Large intestine (tissue), 3 donors: ENCODE data around the gene IRS1. TPM values are rescaled to one million over a fixed set of nuclear protein-coding genes. Genes with fewer than 3 reads are reported as not detected.
A peak's percentile ranks its signal among the peaks of the same experiment; 100 is the strongest.

ENCODE experiments used
- DNase-seq, 2 donors: peaks; one replicate each; pipeline versions ENCODE4 v3.0.0 to v3.0.0-alpha.2; 2013
- H3K27ac ChIP-seq: one replicate; pipeline ENCODE4 v1.5.1; 2013; ENCODE audit warnings: low read length
- H3K27me3 ChIP-seq: 2 replicates; pipeline ENCODE4 v1.6.1; 2013; ENCODE audit warnings: low read length; ENCODE audit not compliant: control insufficient read depth, insufficient read depth
- H3K36me3 ChIP-seq: 2 replicates; pipeline ENCODE4 v1.6.1; 2013; ENCODE audit warnings: low read length; ENCODE audit not compliant: control insufficient read depth, insufficient read depth
- H3K4me1 ChIP-seq: one replicate; pipeline ENCODE4 v1.6.1; 2013; ENCODE audit warnings: low read length; ENCODE audit not compliant: control insufficient read depth, insufficient read depth
- H3K4me3 ChIP-seq: one replicate; pipeline ENCODE4 v1.5.1; 2013; ENCODE audit warnings: low read length
- H3K9me3 ChIP-seq: one replicate; pipeline ENCODE4 v1.6.1; 2013; ENCODE audit warnings: mild to moderate bottlenecking, low read depth, low read length, moderate library complexity; ENCODE audit not compliant: control insufficient read depth
- WGBS: methylation state at CpG from one replicate; pipeline ENCODE4 v1.1.5; 2013; ENCODE audit warnings: low lambda C conversion rate; ENCODE audit not compliant: insufficient coverage; 5-methylcytosine and 5-hydroxymethylcytosine counted together
- polyA plus RNA-seq: library from polyadenylated mRNA; unstranded; fragments of 120-200 nt; gene quantifications from one replicate; pipeline ENCODE4 v1.2.1, GENCODE V29; 2013

The IRS1 gene
- polyA plus RNA-seq, 1 donor: 23.1 TPM

DNA sequence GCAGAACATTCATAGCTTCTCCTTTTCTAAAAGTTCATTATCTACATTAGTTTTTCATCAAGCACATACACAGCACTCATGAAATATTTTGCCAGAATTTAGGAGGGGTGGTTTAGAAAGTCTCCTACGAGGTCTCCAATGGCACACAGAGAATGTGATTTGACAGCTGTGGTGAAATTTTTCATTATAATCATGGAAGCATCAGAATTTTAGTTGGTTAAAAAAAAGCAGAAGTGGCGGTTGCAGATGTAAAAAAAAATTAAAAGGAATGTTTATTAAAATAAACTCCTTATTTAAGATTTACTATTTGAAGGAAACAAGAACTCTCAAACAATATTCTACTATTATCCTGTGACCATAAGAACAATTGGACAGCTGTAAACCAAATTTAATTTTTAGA is 25.4 kb upstream of the IRS1 start:
- Histone ChIP-seq H3K27me3 (no peaks in the 10 kb centered on the region), H3K36me3 (no peaks in the 10 kb centered on the region), H3K4me3 (no peak overlapping the region), H3K27ac (no peak overlapping the region), H3K4me1 (no peaks in the 10 kb centered on the region), H3K9me3 (no peaks in the 10 kb centered on the region)
- 90% methylated on average over 2 of the region's 2 CpGs for WGBS
- no peak for DNase-seq

DNA sequence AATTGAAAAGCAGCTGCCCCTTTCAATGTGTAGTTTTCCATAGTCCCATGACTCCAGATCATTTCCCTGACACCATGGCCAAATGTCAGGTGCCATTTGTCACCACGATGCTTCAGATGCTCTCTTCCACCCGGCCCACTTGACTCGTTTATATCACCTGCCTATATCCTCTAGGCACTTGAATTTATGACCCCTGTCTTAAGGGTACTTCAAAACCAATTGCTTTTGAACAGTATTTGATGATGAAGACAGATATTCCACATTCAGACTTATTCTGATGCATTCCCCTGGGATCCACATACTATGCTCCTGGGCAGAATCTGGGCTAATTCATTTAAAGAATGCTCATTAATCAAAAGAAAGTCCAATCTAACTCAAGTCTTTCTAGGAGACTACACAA is 19.3 kb upstream of the IRS1 start:
- Histone ChIP-seq H3K36me3 (no peaks in the 10 kb centered on the region), H3K27me3 (no peaks in the 10 kb centered on the region), H3K27ac (no peak overlapping the region), H3K9me3 (no peaks in the 10 kb centered on the region), H3K4me1 (no peaks in the 10 kb centered on the region), H3K4me3 (no peak overlapping the region)
- DNase-seq: no peak
- 60% methylated on average over 2 of the region's 3 CpGs for WGBS

DNA sequence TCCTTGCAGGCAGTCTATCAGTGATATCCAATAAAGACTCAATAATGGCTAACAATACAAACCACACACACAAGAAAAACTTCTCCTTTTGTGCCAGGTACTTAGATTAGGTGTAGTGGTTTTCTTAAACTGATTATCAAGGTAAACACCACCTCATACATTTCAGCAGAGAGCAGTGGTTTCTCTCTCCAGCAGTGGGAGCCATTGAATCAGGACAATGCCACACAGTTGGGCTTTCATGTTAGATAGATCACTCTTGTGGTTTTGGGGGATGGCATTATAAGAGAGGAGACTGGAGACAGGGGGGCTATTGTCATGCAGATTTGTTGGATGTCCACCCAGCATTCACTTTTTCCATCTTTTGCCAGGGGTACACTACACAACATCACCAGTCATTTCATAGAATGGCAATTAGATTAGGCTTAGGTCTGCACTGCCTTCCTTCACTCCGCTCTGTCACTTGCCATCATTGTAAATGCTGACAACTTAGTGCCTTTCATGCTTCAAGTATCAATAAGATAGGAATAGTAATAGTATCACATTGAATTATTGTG is 13.6 kb upstream of the IRS1 start:
- Histone ChIP-seq H3K27me3 (peaks cover 7% of the 10 kb centered on the region), H3K27ac (no peak overlapping the region), H3K9me3 (no peaks in the 10 kb centered on the region), H3K4me3 (no peak overlapping the region), H3K36me3 (no peaks in the 10 kb centered on the region), H3K4me1 (no peaks in the 10 kb centered on the region)
- WGBS: no CpG with 5 or more reads among the region's 1 CpG
- DNase-seq: peak; percentile 2 to 5

DNA sequence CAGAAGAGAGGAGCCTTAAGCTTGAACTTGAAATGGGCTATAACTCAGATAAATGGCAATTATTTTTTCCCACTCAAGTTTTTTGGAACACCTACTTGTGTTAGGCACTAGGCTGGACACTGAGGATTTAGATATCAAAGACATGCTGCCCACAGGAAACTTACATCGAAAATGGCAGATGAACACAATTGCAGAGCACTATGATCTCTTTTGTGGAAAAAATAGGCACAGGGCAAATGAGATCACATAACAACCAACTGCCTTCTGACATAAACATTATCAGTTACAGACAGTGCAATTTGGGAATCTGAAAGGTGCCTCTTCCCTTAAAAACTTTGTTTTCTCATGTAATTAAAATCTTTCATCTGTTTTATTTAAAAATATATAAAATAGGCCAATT is 3.8 kb upstream of the IRS1 start:
- WGBS: no CpG with 5 or more reads among the region's 1 CpG
- DNase-seq: no peak
- peaks cover 4% of the 10 kb centered on the region for H3K9me3 ChIP-seq
- H3K4me1 ChIP-seq: peaks cover 4% of the 10 kb centered on the region
- H3K4me3 ChIP-seq: no peak overlapping the region
- no peak overlapping the region for H3K27ac ChIP-seq
- H3K27me3 ChIP-seq: peaks cover 4% of the 10 kb centered on the region
- no peaks in the 10 kb centered on the region for H3K36me3 ChIP-seq

DNA sequence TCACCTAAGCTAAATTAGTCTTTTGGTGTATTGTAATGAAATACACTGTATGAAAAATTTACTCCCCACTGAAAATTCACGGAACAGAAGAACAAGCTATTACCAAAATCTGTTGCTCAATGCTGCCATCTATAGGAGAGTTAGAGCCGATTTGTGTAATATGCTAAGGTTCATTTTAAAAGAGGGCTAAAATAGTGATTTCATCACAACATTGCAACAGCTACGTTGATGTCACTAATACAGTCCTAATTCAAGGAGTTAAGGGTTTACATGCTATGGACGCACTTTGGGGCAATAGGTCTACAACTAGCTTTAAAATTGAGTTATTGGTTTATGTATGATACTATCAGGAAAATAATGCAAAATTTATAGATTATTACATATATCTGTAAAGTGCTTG is 3.0 kb upstream of the IRS1 start:
- peaks cover 12% of the 10 kb centered on the region for H3K9me3 ChIP-seq
- WGBS: 0% methylated on average over 2 of the region's 4 CpGs
- peak in 1 of 2 donors; percentile 61 for DNase-seq
- peaks cover 3% of the 10 kb centered on the region for H3K27me3 ChIP-seq
- H3K36me3 ChIP-seq: peaks cover 1% of the 10 kb centered on the region
- no peak overlapping the region for H3K4me3 ChIP-seq
- no peak overlapping the region for H3K27ac ChIP-seq
- H3K4me1 ChIP-seq: peaks cover 10% of the 10 kb centered on the region

DNA sequence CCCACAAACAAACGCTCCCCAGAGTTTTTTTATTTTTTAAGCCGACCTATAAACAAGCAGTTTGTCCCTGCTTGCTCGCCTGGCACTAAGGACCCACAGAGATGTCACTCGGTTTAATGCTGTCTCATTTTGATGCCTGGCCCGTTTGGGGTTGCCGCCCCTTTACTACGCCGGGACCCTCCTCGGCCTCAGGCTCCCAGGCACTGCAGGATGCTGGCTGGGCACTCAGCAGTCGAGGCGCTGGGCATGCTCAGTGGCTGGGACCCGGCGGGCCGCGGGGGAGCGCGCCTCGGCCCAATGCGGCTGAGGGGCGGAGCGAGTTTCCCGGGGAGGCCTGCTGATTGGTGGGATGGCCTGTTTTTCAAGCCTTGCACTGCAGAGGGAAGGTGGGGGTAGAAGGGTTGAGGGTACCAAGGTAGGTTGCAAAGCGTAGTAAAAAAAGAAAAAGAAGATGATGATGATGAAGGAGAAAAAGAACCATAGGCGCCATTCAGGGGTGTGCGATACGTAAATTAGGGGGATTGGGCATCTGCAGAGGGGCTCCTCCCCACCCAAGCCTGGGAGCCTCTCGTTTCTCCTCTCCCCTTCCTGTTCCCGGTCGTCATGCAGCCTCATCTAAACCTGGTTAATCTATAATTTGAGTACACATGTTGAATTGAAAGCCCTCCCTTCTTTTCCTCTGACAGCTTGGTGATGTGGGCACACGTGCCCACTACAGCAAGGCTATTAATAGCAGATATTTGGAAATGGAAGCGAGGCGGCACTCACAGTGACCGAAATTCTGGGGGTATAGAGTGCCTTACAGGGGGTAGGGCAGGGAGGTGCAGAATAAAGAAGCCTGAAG is 1.5 kb upstream of the IRS1 start:
- H3K4me3 ChIP-seq: peak overlapping the region; percentile 59
- peak overlapping the region; percentile 91 for H3K27ac ChIP-seq
- H3K9me3 ChIP-seq: peaks cover 18% of the 10 kb centered on the region
- peak; percentile 81 to 94 for DNase-seq
- peaks cover 16% of the 10 kb centered on the region for H3K36me3 ChIP-seq
- 0% methylated on average over 1 of the region's 33 CpGs for WGBS
- peaks cover 3% of the 10 kb centered on the region for H3K27me3 ChIP-seq
- peaks cover 22% of the 10 kb centered on the region for H3K4me1 ChIP-seq

DNA sequence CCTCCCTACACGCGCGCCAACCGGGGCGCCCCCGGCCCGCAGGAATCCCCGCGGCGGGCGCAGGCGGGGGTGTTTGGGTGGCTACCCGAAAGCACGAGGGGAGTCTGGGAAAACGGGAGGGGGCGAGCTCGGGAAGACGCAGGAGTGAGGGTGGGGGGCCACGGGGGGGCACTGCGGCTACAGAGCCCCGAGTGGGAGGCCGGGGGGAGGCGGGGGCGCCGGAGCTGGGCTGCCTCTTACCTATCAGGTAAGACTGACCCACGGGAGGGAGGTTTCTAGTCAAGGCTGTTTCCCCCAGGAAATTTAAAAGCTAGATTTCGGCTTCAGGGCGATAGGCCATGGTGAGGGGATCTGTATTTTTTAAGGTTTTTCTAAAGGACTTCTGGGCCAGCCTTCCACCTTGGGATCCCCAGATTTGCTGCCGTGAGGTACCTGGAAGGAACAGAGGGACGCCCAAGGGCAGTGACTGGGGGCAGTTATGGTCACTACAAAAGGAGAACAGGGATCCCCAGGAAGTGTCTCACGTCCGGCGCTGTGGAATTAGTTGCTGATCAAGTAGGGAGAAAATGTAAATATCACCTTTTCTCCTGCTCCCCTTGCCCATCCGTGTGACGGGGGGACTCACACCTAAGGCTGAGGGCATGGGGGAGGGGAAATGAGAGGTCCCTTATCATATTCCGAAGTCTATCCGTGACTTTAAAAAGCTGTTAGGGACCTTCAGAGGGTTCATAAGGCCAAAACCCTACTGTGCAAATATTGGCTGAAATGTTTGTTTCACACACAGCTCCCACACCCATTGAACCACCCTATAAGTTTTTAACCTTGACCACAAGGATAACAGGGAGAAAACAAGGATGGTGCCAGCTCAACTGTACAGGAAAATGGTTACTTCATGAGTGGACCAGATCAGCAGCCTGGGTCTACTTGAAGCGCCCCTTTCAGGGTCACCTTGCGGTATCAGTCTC is 638 bp upstream of the IRS1 start:
- peak overlapping the region; percentile 91 for H3K27ac ChIP-seq
- peak overlapping the region; percentile 59 for H3K4me3 ChIP-seq
- H3K9me3 ChIP-seq: peaks cover 18% of the 10 kb centered on the region
- H3K36me3 ChIP-seq: peaks cover 25% of the 10 kb centered on the region
- WGBS: no CpG with 5 or more reads among the region's 39 CpGs
- peaks cover 3% of the 10 kb centered on the region for H3K27me3 ChIP-seq
- H3K4me1 ChIP-seq: peaks cover 32% of the 10 kb centered on the region
- peak in 1 of 2 donors; percentile 69 for DNase-seq

DNA sequence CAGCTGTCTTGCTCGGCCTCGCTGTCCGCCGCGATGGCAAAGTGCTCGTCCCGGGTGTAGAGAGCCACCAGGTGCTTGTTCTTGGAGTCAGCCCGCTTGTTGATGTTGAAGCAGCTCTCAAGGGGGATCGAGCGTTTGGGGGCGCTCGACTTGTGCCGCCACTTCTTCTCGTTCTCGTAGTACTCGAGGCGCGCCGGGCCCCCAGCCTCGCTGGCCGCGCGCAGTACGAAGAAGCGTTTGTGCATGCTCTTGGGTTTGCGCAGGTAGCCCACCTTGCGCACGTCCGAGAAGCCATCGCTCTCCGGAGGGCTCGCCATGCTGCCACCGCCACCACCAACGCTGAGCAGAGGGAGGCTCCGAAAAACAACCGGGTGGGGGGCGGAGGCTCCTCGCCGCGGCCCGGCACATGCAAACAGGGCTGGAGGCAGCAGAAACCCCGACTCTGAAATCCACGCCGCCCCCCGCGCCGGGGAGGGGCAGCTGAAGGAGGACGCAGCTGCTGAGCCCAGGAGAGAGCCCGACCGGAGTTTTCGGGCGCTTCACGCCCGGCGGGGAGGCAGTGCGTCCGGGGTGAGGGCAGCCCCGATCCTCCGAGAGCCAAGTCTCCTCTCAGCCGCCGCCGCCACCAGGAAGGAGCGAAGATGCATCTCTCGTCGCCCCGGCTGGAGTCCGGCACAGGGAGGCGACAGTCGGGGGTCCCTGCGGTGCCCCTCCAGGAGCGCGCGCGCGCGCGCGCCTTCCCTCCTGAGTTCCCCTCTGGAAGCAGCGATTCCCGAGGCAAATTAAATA is 1.0 kb downstream of the IRS1 start:
- no CpG with 5 or more reads among the region's 80 CpGs for WGBS
- DNase-seq: peak in 1 of 2 donors; percentile 78
- peaks cover 18% of the 10 kb centered on the region for H3K9me3 ChIP-seq
- H3K27ac ChIP-seq: peak overlapping the region; percentile 87
- H3K4me1 ChIP-seq: peaks cover 34% of the 10 kb centered on the region
- H3K27me3 ChIP-seq: no peaks in the 10 kb centered on the region
- peak overlapping the region; percentile 93 for H3K4me3 ChIP-seq
- H3K36me3 ChIP-seq: peaks cover 27% of the 10 kb centered on the region

DNA sequence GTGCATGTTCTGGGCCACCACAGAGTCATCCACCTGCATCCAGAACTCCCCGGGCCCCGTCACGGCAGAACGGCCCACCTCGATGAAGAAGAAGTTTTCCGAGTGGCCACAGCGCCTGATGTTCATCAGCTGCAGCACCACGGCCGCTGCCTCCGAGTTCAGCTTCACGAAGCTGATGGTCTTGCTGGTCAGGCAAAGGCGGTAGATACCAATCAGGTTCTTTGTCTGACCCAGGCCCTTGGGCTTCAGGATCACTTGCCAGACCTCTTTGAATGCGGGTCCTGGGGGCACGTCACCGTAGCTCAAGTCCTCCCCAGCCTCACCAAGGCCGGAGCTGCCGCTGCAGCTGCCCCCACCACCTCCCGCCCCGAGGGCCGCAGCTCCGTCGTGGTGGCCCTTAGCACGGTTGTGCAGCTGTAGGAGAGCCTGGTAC is 1.6 kb downstream of the IRS1 start:
- Histone ChIP-seq H3K36me3 (peaks cover 27% of the 10 kb centered on the region), H3K4me3 (peak overlapping the region; percentile 93), H3K4me1 (peaks cover 34% of the 10 kb centered on the region), H3K27me3 (no peaks in the 10 kb centered on the region), H3K27ac (peak overlapping the region; percentile 87), H3K9me3 (peaks cover 18% of the 10 kb centered on the region)
- DNase-seq: no peak
- no CpG with 5 or more reads among the region's 23 CpGs for WGBS
